Hair follicular keratinocyte (primary cell): ENCODE results near the gene CLEC4D. TPM values are rescaled to one million over a fixed set of nuclear protein-coding genes. Genes with fewer than 3 reads are reported as not detected.

ENCODE experiments used
- total RNA-seq: library from RNA; depleted of rRNA; stranded (reverse); fragments of >200 nt; gene quantifications from 2 replicates; pipeline ENCODE4 v1.2.3, GENCODE V29; 2015

CLEC4D gene
- not detected in 2 replicates for total RNA-seq

DNA sequence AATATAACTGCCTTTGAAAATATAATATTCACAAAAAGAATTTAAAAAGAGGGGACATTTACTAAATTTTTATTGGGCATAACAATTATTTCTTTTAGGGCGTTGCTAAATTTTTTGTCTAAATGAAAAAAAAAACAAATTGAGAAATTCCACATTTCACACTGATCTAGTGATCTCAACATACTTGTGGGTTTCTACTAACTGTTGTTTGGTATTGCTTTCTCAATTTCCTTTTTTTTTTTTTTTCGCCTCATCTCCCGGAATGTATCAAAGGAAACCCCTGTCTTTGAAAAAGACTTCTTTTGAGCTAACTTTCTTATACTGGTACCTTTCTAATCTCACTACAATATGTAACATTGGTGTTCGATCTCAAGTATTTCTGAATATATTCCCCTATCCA lies at the start of gene CLEC4D:
TSS of gene CLEC4D (plus strand) at position 248 of the 400 bp plus-strand sequence. CDS start 230 bp downstream, outside the sequence.

DNA sequence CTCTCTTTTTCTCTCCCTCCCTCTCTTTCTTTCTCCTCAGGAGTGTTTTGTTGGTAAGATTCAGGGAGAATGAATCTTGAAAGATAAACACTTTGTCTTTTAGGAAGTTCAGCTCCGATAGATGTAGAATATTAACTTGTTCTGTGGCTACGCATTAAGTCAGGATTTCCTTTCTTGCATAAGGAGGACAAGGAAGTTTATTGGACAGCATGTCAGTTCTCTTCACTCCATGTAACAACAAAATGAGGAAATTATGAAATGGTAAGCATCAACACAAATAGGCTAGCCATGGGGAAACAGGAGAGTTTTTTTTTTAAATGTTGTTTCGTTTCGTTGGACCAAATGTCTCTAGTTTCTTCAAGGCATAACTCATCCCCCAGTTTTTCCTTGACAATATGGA lies 27.5 kb downstream of the CLEC4D start, which contains the start of gene CLEC4E:
TSS of gene CLEC4E (minus strand) at position 75 of the 400 bp plus-strand sequence. CDS start 108 bp downstream, outside the sequence.

Other genes starting within 250 kb of the CLEC4D start
- gene CLEC6A, start 57.5 kb upstream of the CLEC4D start, total RNA-seq, result not detected in 2 replicates
- not detected in 2 replicates for gene CLEC4E, start 27.4 kb downstream of the CLEC4D start, total RNA-seq
- not detected in 2 replicates for gene AICDA, start 99.4 kb downstream of the CLEC4D start, total RNA-seq
- 3.8 and 24.0 TPM in 2 replicates for gene MFAP5, start 149.3 kb downstream of the CLEC4D start, total RNA-seq
- 13.2 and 17.2 TPM in 2 replicates for gene RIMKLB, start 184.5 kb downstream of the CLEC4D start, total RNA-seq